Hindlimb muscle (tissue), 1 donor: ENCODE measurements around the gene SETD1B. TPM values are rescaled to one million over a fixed set of nuclear protein-coding genes. Genes with fewer than 3 reads are reported as not detected.

Source experiments
- DNase-seq: peaks from one replicate; pipeline ENCODE4 v3.0.0-alpha.2; 2013
- polyA plus RNA-seq: library from polyadenylated mRNA; unstranded; fragments of 120-200 nt; gene quantifications from one replicate; pipeline ENCODE4 v1.2.1, GENCODE V29; 2013; ENCODE audit not compliant: insufficient read length

Gene SETD1B
- polyA plus RNA-seq, 1 donor = 12.3 TPM

- no peak for DNase-seq
These were observed 6.7 kb upstream of the SETD1B start for GRCh38 chr12:121796855-121797751.

GRCh38 chr12:121797937-121798786, 5.6 kb upstream of the SETD1B start:
- DNase-seq = no peak

- no peak for DNase-seq
These were observed 5.0 kb upstream of the SETD1B start for GRCh38 chr12:121798787-121799155.

- no peak for DNase-seq
These were observed 4.5 kb upstream of the SETD1B start for GRCh38 chr12:121799156-121799841.

GRCh38 chr12:121799842-121800693, 3.7 kb upstream of the SETD1B start:
- DNase-seq = peak; percentile 77

- peak; percentile 78 for DNase-seq
These were observed 2.9 kb upstream of the SETD1B start for GRCh38 chr12:121800694-121801594.

GRCh38 chr12:121801595-121802484, 2.0 kb upstream of the SETD1B start:
- no peak for DNase-seq

- no peak for DNase-seq
These were observed 1.3 kb upstream of the SETD1B start for GRCh38 chr12:121802485-121802842.

GRCh38 chr12:121802843-121803698, 738 bp upstream of the SETD1B start:
- peak; percentile 95 for DNase-seq

GRCh38 chr12:121804417-121805111, 755 bp downstream of the SETD1B start:
- no peak for DNase-seq

GRCh38 chr12:121805171-121806008, 1.6 kb downstream of the SETD1B start:
- DNase-seq = no peak

GRCh38 chr12:121806009-121806545, 2.3 kb downstream of the SETD1B start:
- DNase-seq = no peak

GRCh38 chr12:121806546-121807423, 3.0 kb downstream of the SETD1B start:
- DNase-seq = no peak

- DNase-seq = no peak
These were observed 4.0 kb downstream of the SETD1B start for GRCh38 chr12:121807642-121808347.

- DNase-seq = no peak
These were observed 4.8 kb downstream of the SETD1B start for GRCh38 chr12:121808623-121809022.
